ENCODE results near the gene LRMDA. TPM values are rescaled to one million over a fixed set of nuclear protein-coding genes. Genes with fewer than 3 reads are reported as not detected.

The LRMDA gene
- total RNA-seq, 3 donors from 2014 or later: 8.3 to 17.1 (median 11.1) TPM

DNA sequence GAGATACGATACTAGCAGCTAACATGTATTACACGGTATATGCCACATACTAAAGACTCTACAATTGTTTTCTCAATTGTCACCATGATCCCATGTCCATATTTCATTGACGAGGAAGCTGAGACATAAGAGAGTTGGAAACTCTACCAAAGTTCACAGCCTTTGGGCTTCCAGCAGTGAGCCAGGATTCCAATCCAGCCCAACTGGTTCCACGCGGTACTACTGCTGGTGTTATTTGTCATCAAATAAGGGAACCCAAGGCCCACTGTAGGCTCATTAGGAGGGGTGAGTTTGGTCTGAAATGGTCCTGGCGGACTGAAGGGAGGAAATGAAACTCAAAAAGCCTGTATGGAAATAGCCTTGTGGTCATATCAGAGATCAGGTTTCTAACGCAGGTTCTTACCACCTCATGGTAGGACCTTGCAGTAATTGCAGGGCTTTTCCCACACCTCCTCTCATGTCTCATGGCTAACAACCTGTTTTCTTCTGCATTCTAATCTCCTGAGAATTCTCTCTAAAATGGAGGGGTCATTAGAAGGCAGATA lies 814.6 kb downstream of the LRMDA start:
- H3K4me1 ChIP-seq: no peaks in the 10 kb centered on the region
- no peak overlapping the region for H3K4me3 ChIP-seq
- H3K27ac ChIP-seq: no peak overlapping the region
- DNase-seq (ENCODE audit: low spot score in 2 of 2): no peak
- intact Hi-C loops (cut with DNase I; ENCODE audit: low total_unique reads): no loop called here
- H3K36me3 ChIP-seq: no peaks in the 10 kb centered on the region
- no peaks in the 10 kb centered on the region for H3K9me3 ChIP-seq
- TF ChIP-seq CTCF (IDR thresholded peaks at IDR 0.05) (no peak), POLR2A (IDR thresholded peaks at IDR 0.05) (no peak), POLR2AphosphoS5 (IDR thresholded peaks at IDR 0.05) (no peak)
- H3K27me3 ChIP-seq: no peaks in the 10 kb centered on the region

- no peak for DNase-seq (ENCODE audit: low spot score in 2 of 2)
- Histone ChIP-seq H3K27me3 (no peaks in the 10 kb centered on the region), H3K4me3 (no peak overlapping the region), H3K27ac (no peak overlapping the region), H3K4me1 (no peaks in the 10 kb centered on the region), H3K9me3 (no peaks in the 10 kb centered on the region), H3K36me3 (no peaks in the 10 kb centered on the region)
- intact Hi-C loops (cut with DNase I; ENCODE audit: low total_unique reads): no loop called here
- no peak for TF ChIP-seq POLR2A (IDR thresholded peaks at IDR 0.05)
- TF ChIP-seq CTCF (IDR thresholded peaks at IDR 0.05): no peak
- TF ChIP-seq POLR2AphosphoS5 (IDR thresholded peaks at IDR 0.05): no peak
Observed at GRCh38 chr10:76248649-76249200, 817.3 kb downstream of the LRMDA start.

GRCh38 chr10:76251841-76252671 lies 820.6 kb downstream of the LRMDA start:
- no peaks in the 10 kb centered on the region for H3K4me1 ChIP-seq
- H3K9me3 ChIP-seq: no peaks in the 10 kb centered on the region
- no peak overlapping the region for H3K27ac ChIP-seq
- DNase-seq (ENCODE audit: low spot score in 2 of 2): no peak
- H3K36me3 ChIP-seq: no peaks in the 10 kb centered on the region
- intact Hi-C loops (cut with DNase I; ENCODE audit: low total_unique reads): no loop called here
- TF ChIP-seq POLR2AphosphoS5 (IDR thresholded peaks at IDR 0.05) (peak in 2 of 3 donors; percentile 41 to 95), POLR2A (IDR thresholded peaks at IDR 0.05) (no peak)
- H3K27me3 ChIP-seq: no peaks in the 10 kb centered on the region
- no peak overlapping the region for H3K4me3 ChIP-seq

DNA sequence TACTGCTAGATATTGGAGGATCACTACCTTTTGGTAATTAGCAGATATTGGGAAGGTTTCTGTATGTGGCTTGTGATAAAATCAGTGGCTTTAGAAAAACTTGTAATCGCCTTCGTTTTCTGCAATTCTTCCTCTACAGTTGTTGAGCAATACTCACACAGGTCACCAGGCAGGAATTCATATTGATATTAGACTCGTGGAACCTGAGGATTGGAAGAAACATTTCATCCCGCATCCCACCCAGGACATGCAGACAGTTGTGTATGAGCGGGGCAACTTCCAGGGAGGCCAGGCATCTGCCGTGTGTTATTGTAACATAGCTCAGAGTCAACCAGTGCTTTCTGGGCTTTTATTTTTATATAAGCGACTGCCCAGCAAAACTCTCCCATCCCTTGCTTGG lies 821.3 kb downstream of the LRMDA start:
- Histone ChIP-seq H3K36me3 (no peaks in the 10 kb centered on the region), H3K9me3 (no peaks in the 10 kb centered on the region), H3K4me1 (no peaks in the 10 kb centered on the region), H3K27ac (no peak overlapping the region), H3K4me3 (no peak overlapping the region), H3K27me3 (no peaks in the 10 kb centered on the region)
- TF ChIP-seq POLR2AphosphoS5 (IDR thresholded peaks at IDR 0.05) (no peak), POLR2A (IDR thresholded peaks at IDR 0.05) (no peak), CTCF (IDR thresholded peaks at IDR 0.05) (no peak)
- intact Hi-C loops (cut with DNase I; ENCODE audit: low total_unique reads): no loop called here
- DNase-seq (ENCODE audit: low spot score in 2 of 2): no peak

DNA sequence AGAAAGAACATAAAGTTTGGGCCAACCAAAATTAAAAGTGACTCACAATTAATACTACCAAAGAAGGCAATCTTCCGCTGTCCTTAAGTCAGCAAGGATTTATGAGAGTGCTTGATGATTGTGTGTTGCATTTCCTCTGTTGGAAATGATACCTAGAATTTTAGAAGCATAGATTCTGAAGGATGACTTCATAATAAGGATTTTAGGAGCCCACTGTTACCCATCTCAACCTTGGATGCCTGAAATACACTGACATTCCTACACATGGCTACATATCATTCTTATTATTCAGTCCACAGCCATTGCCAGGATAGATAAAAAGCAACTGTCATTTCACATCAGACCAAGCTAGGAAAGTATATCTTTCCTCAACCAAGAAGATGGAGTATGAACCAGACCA lies 823.8 kb downstream of the LRMDA start:
- no peaks in the 10 kb centered on the region for H3K4me1 ChIP-seq
- H3K4me3 ChIP-seq: no peak overlapping the region
- H3K27ac ChIP-seq: no peak overlapping the region
- no peak for TF ChIP-seq POLR2A (IDR thresholded peaks at IDR 0.05)
- TF ChIP-seq POLR2AphosphoS5 (IDR thresholded peaks at IDR 0.05): no peak
- TF ChIP-seq CTCF (IDR thresholded peaks at IDR 0.05): no peak
- intact Hi-C loops (cut with DNase I; ENCODE audit: low total_unique reads): no loop called here
- no peak for DNase-seq (ENCODE audit: low spot score in 2 of 2)
- no peaks in the 10 kb centered on the region for H3K27me3 ChIP-seq
- peaks cover 0 to 8% of the 10 kb centered on the region in 2 donors for H3K9me3 ChIP-seq
- no peaks in the 10 kb centered on the region for H3K36me3 ChIP-seq
